ENCODE results near the gene ATP6V1A. TPM values are rescaled to one million over a fixed set of nuclear protein-coding genes. Genes with fewer than 3 reads are reported as not detected.

Gene ATP6V1A
- total and polyA plus RNA-seq, 2 of the 13 experiments (the other 11 are each of a cell fraction or from before 2014, with no cell fraction given), result 23.4 to 95.1 TPM

GRCh38 chr3:113744941-113745755 is 1.7 kb upstream of the ATP6V1A start (continued):
- TF ChIP-seq ZNF512B (CRISPR knock-in tag; IDR thresholded peaks at IDR 0.05; ENCODE audit: borderline replicate concordance) (no peak), ZBTB20 (CRISPR knock-in tag; IDR thresholded peaks at IDR 0.05; ENCODE audit: borderline replicate concordance, low read depth) (no peak), SRSF4 (IDR thresholded peaks at IDR 0.05; ENCODE audit: low read depth, low read length, poor library complexity, severe bottlenecking) (no peak), RNF2 (conservative IDR thresholded peaks at IDR 0.05; ENCODE audit: low read depth) (no peak), HNRNPK (IDR thresholded peaks at IDR 0.05; ENCODE audit: low read depth, low read length, poor library complexity, severe bottlenecking) (no peak), GATAD1 (CRISPR knock-in tag; IDR thresholded peaks at IDR 0.05) (peak; percentile 53; the same call in 1 of the 2 replicates), ATF6 (CRISPR knock-in tag; conservative IDR thresholded peaks at IDR 0.05) (no peak), TOE1 (CRISPR knock-in tag; IDR thresholded peaks at IDR 0.05) (no peak), ZNF362 (CRISPR knock-in tag; IDR thresholded peaks at IDR 0.05; ENCODE audit: borderline replicate concordance) (no peak), ZGPAT (CRISPR knock-in tag; IDR thresholded peaks at IDR 0.05) (no peak)
